Left forelimb (tissue), 1 donor: Measurements from ENCODE around the gene DNLZ.

Experiments used
- DNase-seq: peaks from one replicate; pipeline ENCODE4 v3.0.0-alpha.2; 2018; ENCODE audit warnings: low spot score

The DNLZ gene

DNA sequence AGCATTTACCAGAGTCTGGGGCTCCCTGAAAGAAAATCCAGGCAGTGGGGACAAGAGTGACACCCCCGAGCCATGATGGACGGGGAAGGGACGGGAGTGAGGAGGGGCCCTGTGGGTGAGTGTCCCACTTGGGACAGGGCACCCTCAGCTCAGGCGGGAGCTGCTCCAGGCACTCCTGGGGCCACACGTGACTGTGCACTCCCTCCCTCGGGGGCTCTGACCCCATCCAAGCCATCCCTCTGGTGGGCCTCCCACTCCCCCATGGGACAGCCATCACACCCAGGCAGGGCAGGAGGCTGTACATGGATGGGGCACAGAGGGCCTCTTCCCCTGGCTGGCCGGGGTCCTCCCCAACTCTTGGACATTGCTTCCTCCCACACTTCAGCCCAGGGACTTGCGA lies 12.9 kb upstream of the DNLZ start:
- DNase-seq = no peak

GRCh38 chr9:136375096-136375495 lies 11.6 kb upstream of the DNLZ start:
- DNase-seq = no peak

DNA sequence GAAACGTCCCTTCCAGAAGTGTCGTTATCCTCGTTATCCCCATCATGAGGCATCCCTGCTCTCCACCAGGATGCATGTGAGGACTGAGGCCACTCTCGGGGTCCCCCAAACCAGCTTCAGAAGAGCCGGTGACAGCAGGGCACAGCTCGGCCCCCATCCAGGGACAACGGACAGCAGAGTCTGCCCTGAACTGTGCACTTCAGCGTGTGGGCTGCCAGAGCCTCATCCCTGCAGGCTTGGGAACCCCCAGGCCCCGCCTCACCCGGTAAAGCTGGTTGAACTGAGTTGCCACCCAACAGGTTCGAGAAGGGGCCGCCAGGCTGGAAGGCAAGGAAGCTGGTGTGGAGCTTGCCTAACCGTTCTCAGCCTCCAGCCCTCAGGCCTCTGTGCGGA lies 10.6 kb upstream of the DNLZ start:
- DNase-seq = no peak

- DNase-seq = no peak
Observed at GRCh38 chr9:136373300-136374182, 10.0 kb upstream of the DNLZ start, which contains the start of gene CARD9. Gene CARD9 (minus strand): TSS chr9:136373669. CDS start chr9:136372078, 1,591 bp downstream.

DNA sequence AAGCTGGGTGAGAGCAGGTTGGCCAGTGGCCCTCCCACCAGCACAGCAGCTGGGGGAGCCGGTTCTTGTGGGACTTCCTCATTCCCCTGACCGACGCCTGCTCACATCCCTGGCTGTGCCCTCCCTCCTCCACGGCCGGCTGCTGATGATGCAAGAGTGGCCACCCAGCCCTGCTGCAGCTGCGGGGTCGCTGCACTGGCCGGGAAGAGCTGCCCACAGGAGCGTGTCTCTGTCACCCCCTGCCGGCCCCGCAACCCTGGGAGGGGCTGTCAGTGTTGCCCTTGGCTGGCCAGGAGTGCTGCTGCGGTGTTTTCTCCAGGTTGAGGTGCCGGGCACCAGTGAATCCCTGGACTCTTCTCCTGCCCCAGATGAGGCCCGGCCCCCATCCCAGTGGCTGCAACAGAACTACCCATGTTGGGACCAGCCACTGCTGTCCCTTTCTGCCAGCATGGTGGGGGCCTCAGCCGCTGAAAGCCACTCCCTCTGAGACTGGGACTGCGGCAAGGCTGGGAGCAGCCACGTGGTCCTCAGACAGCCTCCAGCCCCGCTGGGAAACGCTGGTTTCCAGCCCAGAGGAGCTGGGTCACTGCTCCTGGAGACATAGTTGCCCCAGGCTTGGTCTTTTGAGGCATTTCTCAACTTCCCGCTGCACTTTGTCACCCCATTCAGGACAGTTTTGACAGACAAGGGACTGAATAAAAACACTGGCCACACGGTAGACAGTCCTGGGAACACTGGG lies 9.2 kb upstream of the DNLZ start:
- no peak for DNase-seq

DNA sequence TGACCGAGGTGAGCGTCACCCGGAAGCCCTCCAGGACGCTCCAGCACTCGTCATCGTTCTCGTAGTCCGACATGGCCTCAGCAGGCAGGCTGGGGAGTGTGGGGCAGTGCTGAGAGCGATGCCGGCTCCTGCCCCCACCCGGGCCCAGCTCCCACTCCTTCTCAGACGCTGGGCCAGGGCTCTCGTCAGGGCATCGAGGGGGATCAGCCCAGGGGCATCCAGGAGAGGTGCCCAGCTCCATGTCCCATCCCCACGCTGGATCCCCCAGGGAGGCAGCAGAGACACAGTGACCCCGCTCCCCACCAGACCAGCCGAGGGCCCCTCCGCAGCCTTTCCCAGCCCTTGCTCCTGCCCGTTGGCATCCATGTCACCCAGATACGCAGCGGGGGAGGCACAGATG lies 8.5 kb upstream of the DNLZ start:
- DNase-seq = no peak

DNA sequence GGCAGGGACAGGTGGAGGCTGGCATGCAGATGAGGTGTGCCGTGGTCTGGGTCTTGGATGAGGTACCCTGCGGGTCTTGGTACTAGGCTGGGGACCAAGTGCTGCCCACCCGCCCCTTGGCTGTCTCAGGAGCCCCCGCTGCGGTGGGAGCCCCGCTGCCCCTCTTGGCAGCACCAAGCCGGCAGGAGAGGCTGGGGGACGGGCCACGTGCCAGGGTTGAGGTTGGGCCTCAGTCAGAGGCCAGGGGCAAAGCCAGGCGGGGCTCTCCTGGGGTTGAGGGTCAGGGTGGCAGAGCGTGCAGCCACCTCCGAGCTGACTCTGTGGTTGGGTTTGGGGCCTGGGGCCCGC lies 8.0 kb upstream of the DNLZ start:
- no peak for DNase-seq

DNA sequence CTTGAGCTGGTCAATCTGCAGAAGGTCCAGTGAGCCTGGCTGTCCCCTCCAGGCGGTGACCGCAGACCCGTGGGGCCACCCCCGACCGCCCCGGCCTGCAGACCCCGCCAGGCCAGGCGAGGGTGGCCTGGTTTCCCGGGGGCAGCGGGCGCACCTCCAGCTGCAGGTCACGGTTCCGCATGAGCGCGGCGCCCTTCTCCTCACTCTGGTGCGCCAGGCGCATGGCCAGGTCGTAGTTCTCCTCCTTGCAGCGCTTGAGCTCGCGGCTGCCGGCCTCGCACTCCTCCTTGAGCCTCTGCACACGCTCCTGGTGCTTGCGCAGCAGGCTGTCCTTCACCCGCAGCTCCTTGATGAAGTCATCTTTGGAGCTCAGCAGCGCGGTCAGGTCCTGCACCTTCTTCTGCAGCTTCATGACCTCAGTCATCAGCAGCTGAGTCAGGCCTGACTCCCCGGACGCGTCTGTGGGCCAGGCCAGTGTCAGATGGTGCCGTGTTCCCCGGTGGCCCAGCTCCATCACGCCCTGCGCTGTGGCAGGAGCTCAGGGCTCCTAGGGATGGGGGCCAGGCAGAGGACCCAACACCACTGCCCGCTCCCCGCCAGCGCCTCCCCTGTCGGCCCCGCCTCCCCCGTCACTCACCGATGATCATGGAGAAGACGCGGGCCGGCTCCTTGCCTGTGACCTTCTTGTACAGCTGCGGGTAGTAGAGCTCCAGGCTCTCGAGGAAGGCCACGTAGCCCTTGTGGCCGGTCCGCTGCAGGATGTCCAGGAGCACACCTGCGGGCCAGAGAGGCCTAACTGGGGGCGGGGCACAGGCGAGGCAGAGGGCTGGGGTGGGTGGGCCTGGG lies 7.4 kb upstream of the DNLZ start:
- no peak for DNase-seq

DNA sequence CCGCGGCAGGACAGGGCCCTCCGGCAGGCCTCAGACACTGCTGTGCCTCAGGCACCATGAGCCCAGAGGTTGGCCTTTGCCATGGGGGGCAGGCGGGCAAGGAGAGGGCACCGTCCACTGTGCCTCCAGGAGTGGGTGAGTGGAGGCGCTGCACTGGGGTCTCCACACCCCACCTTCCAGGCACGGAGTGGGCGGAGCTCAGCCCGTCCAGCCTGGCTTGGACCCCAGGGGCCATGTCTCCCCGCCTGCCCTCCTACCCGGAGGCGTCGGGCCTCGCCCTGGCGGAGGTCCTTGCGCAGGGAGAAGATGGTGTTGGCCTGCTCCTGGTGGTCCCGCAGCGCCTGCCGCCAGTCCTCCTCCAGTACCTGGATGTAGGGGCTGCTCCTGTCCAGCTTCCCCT lies 6.5 kb upstream of the DNLZ start:
- DNase-seq = no peak

DNA sequence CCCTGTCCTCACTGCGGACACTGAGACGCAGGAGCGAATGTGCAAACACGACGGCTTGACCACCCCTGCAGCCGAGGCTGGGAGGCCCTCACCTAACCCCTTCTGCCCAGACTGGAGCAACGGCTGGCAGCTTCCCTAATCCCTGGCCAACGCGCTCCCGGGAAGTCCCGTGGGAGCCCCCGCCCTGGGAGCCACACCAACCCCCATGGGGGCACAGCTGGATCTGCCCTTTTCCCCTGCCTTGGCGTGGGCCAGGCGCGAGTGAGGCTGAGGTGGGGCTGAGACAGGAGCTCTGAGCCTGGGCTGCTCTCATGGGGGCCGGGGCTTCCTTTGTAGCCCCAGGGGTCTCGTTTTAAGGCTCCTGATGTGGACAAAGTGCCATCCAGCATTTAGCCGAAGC lies 4.6 kb upstream of the DNLZ start:
- no peak for DNase-seq

DNA sequence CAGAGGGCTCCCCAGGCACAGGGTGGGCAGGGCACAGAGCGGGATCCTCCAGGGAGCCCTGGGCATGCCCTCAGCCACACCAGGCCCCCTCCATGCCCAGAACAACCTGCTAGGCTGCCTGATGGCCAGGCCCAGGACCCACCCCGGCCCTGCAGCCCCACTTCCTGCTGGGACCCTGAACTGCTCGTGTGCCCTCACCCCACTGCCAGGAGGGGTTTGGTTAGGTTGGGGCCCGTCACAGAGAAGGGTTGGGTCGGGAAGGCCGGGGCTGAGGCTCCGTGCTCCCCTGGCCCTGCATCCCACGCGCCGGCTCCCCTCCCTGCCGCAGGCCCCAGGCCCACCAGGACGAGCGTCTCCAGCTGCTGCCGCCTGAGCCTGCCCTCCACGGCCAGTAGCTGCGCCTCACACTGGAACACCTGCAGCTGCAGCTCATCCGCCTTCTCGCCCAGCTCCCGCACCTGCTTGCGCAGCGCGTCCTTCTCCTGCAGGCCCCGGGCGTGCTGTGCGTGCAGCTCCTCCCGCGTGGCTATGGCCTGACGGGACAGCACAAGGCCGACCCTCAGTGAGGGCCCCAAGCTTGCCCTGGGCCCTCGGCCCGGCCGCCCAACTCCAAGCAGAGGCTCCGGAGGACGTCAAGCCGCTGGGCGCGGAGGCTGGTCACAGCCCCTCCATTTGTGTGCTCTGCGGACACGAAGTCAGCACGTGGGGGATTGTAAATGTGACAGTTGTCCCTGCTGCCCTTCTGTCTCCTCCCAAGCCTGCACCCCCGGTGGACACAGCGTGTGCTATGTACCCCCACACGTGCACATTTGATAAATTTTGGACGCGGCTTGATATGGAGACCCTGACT lies 4.0 kb upstream of the DNLZ start:
- DNase-seq = no peak

GRCh38 chr9:136366826-136367225 lies 3.3 kb upstream of the DNLZ start:
- DNase-seq = no peak

DNA sequence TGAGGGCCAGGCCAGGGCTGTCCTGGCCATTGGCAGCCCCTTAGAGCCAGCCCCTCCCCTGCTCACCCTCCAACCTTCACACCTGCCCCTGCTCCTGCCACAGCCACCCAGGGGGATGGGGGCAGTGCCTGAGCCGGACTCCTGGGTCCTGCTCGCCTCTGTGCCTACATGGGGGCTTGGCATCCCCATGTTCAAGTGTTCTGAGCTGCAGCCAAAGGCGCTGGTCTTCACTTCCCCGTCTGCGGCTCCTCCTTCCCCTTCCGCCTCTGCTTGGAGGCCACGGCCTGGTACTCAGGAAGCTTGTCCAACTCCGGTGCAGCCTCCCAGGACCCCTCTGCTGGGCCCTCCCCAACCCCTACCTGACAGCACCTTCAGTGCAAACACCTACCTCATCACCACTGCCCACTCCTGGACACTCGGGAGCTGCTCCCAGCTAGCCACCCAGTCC lies 2.3 kb upstream of the DNLZ start:
- no peak for DNase-seq

GRCh38 chr9:136364942-136365774 lies 1.6 kb upstream of the DNLZ start:
- DNase-seq = no peak

DNA sequence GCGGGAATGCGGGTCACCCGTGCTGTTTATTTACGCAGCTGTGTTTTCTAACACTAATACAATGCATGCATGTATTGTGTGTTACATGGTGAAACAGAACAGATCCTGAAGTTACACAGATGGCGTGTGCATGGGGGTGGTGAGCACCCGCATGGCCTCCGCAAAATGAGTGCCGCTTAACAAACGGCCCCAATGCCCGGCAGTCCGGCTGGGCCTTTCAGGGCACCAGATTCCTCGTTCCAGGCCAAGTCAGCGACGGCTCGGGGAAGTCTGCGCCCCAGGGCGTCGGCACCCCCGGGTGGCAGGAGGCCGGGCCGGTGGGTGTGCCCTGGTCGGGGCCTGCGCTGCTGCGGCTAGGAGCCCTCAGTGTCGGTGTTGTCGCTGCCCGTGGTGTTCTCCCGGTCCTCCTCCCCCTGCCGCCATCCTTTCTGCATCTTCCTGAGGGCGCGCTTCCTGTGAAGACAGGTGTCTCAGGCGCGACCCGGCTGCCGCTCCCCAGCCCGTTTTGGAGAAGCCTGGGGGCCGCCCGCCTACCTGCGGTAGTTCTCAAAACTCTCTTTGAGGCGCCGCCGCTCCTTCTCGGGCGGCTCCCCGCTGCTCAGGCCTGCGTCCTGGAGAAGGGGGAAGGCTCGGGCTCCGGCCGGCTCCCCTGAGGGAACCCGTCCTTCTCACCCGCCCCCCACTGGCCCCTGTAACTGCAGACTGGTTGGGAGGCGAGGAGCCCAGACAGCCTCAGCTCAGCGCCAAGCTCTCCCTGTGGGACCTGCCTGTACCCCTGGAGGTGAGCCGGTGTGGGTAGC lies 605 bp upstream of the DNLZ start:
- no peak for DNase-seq

DNA sequence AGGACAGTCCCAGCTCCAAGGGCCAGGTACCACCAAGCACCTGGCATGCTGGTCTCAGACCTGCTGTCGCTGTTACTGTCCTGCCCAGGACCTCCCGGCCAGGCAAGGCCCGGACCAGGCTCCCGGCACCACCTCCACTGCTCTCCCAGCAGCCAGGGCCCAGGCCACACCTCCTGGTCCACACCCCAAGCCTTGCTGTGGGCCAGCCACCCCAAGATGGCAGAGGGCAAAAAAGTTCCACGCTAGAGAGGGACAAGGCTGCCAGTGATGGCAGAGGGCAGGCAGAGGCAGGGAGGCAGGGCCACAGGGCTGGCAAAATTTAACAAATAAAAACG lies 1.1 kb downstream of the DNLZ start:
- DNase-seq = no peak

GRCh38 chr9:136361754-136362449 lies 1.6 kb downstream of the DNLZ start:
- no peak for DNase-seq

DNA sequence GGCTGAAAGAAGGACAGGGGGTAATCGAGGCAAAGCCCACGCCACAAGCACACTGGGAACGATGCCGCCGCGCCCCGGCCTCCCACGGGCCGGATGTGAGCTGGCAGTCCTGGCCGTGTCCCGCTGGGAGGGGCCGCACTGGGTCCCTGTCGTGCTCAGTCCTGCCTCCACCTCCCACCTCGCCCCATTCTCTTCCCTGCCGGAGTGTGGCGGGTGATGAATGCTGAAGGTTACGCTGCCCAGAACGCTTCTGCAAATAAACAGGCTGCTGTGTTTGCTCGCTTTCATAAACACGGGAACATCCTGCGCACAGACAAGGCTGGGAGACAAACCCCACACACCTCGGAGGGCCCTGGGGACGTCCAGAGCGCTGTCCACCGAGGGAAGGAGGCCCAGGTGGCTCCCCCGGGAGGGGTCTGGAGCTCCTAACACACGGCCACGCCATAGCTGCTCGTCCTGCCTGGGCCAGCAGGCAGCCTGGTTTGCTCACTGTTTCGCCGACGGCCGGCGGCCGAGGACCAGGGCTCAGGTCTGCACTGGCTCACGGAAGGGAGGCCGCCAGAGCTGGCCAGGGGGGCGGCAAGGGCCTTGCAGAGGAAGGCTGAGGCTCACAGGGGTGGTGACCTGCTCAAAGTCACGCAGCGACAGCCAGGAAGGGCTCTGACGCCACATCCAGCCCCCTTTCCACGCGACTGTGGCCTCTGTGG lies 2.3 kb downstream of the DNLZ start:
- DNase-seq = no peak
